B cell (primary cell): ENCODE data around the gene TTC28. TPM values are rescaled to one million over a fixed set of nuclear protein-coding genes. Genes with fewer than 3 reads are reported as not detected.

ENCODE experiments used
- ATAC-seq: fragments of 200-7000 bp; cut with Tn5 transposase; one replicate; pipeline ENCODE4 v1.10.0; 2021; ENCODE audit warnings: low read depth, mild to moderate bottlenecking, moderate number of reproducible peaks, moderate library complexity
- CTCF ChIA-PET: fragments of 350-600 bp; sonication (Branson Sonifier 250); formaldehyde crosslinking; loops from one replicate; lab custom pipeline; 2021; ENCODE audit warnings: antibody characterized with exemption, inconsistent platforms; lab: Charles Lee
- POLR2A ChIA-PET: fragments of 350-600 bp; sonication (Branson Sonifier 250); formaldehyde crosslinking; loops from one replicate; lab custom pipeline; 2021; ENCODE audit warnings: antibody characterized with exemption; lab: Charles Lee
- DNase-seq: peaks from one replicate; pipeline ENCODE4 v3.0.0; 2013
- H2AFZ ChIP-seq: 2 replicates; pipeline ENCODE4 v1.6.1; 2012; ENCODE audit warnings: mild to moderate bottlenecking, low read depth, low read length; ENCODE audit not compliant: insufficient read depth, poor library complexity, severe bottlenecking
- H3K27ac ChIP-seq, 2 donors: 1 replicate in 1 of 2; 2 replicates in 1 of 2; pipeline ENCODE4 v1.5.1; 2012 to 2013; ENCODE audit warnings: low read length in 2 of 2, mild to moderate bottlenecking in 2 of 2, moderate library complexity in 1 of 2
- H3K27me3 ChIP-seq, 4 experiments: fragments of 200-600 bp in 1 of 4; sonication (generic) in 1 of 4; replicated peaks in 1 of 4; 1 replicate in 2 of 4; 2 replicates in 2 of 4; pipeline versions ENCODE4 v1.6.1 to v1.7.0; 2013 to 2016; ENCODE audit warnings: low read length in 3 of 4, mild to moderate bottlenecking in 2 of 4, mixed read lengths in 1 of 4, moderate library complexity in 1 of 4; ENCODE audit not compliant: insufficient read depth in 4 of 4, control insufficient read depth in 3 of 4; ENCODE audit errors: control extremely low read depth in 1 of 4
- H3K36me3 ChIP-seq, 2 experiments: replicated peaks in 1 of 2; 1 replicate in 1 of 2; 2 replicates in 1 of 2; pipeline versions ENCODE4 v1.6.1 to v1.7.1; 2013; ENCODE audit warnings: low read length in 1 of 2; ENCODE audit not compliant: insufficient read depth in 2 of 2, control insufficient read depth in 1 of 2; ENCODE audit errors: control extremely low read depth in 1 of 2, extremely low read depth in 1 of 2
- H3K4me1 ChIP-seq, 2 donors: fragments of 200-600 bp in 1 of 2; sonication (generic) in 1 of 2; 1 replicate in 1 of 2; 2 replicates in 1 of 2; pipeline versions ENCODE4 v1.5.1 to v1.6.1; 2013 to 2017; ENCODE audit warnings: low read length in 2 of 2; ENCODE audit not compliant: control insufficient read depth in 2 of 2, insufficient read depth in 2 of 2
- H3K4me2 ChIP-seq: replicated peaks from 2 replicates; pipeline ENCODE3; 2012; ENCODE audit warnings: mild to moderate bottlenecking, low read depth, low read length; ENCODE audit not compliant: poor library complexity, severe bottlenecking
- H3K4me3 ChIP-seq, 5 experiments: fragments of 200-600 bp in 1 of 5; sonication (generic) in 1 of 5; 1 replicate in 3 of 5; 2 replicates in 2 of 5; pipeline versions ENCODE4 v1.5.1 to v1.7.0; 2011 to 2016; ENCODE audit warnings: low read length in 4 of 5, mild to moderate bottlenecking in 4 of 5, low read depth in 2 of 5, control low read depth in 1 of 5, moderate library complexity in 1 of 5; ENCODE audit not compliant: insufficient read depth in 1 of 5; ENCODE audit errors: control extremely low read depth in 1 of 5, extremely low read depth in 1 of 5
- H3K79me2 ChIP-seq: fragments of 200-600 bp; sonication (generic); one replicate; pipeline ENCODE4 v1.6.0; 2016; ENCODE audit warnings: low read length; ENCODE audit not compliant: control insufficient read depth, insufficient read depth
- H3K9ac ChIP-seq: fragments of 200-600 bp; sonication (generic); 2 replicates; pipeline ENCODE4 v1.6.1; 2017; ENCODE audit warnings: mild to moderate bottlenecking, low read length, moderate library complexity
- H3K9me3 ChIP-seq, 3 donors: one replicate each; pipeline versions ENCODE4 v1.6.1 to v1.7.1; 2013; ENCODE audit warnings: low read length in 2 of 3; ENCODE audit not compliant: control insufficient read depth in 2 of 3, insufficient read depth in 1 of 3; ENCODE audit errors: control extremely low read depth in 1 of 3
- H4K20me1 ChIP-seq: 2 replicates; pipeline ENCODE4 v1.6.0; 2012; ENCODE audit warnings: mild to moderate bottlenecking, low read length; ENCODE audit not compliant: insufficient read depth, control insufficient read depth, poor library complexity, severe bottlenecking
- H3K27ac Mint-ChIP-seq: one replicate; pipeline ENCODE4 v1.8.0; 2021; ENCODE audit warnings: mixed read lengths
- H3K27me3 Mint-ChIP-seq: one replicate; pipeline ENCODE4 v1.8.0; 2021; ENCODE audit warnings: mixed read lengths
- H3K4me1 Mint-ChIP-seq: one replicate; pipeline ENCODE4 v1.8.0; 2021; ENCODE audit warnings: mixed read lengths
- H3K4me3 Mint-ChIP-seq: one replicate; pipeline ENCODE4 v1.8.0; 2021; ENCODE audit warnings: mixed read lengths
- H3K9me3 Mint-ChIP-seq: one replicate; pipeline ENCODE4 v1.8.0; 2022; ENCODE audit warnings: mixed read lengths; ENCODE audit not compliant: insufficient read depth
- CTCF ChIP-seq: fragments of 200-600 bp; IDR thresholded peaks from one replicate; pipeline ENCODE4 v1.8.0; 2022; ENCODE audit warnings: antibody characterized with exemption, mild to moderate bottlenecking
- EZH2 ChIP-seq: IDR thresholded peaks from 2 replicates; pipeline ENCODE4 v1.6.1; 2012; ENCODE audit warnings: borderline replicate concordance, low read depth, mild to moderate bottlenecking, moderate library complexity, low read length; ENCODE audit not compliant: insufficient read depth, poor library complexity, severe bottlenecking
- intact Hi-C: fragments of 100-400 bp; cut with micrococcal nuclease; formaldehyde crosslinking; loops from one replicate; pipeline ENCODE4 v1.10.0; 2022
- polyA plus RNA-seq: library from polyadenylated mRNA; depleted of rRNA; stranded (reverse); fragments of >200 nt; gene quantifications from 2 replicates; pipeline ENCODE4 v1.2.3, GENCODE V29; 2012
- total RNA-seq, 2 donors: library from RNA; stranded (reverse); fragments of 120-200 nt in 1 of 2; gene quantifications; 1 replicate in 1 of 2; 2 replicates in 1 of 2; pipeline versions ENCODE4 v1.2.3 to v1.2.4, GENCODE V29; 2013 to 2022

The TTC28 gene
- total and polyA plus RNA-seq, 2 donors (not counting 1 experiment from before 2014, with no cell fraction given): 4.5 to 7.3 TPM

- Histone ChIP-seq H3K9me3 (no peaks in the 10 kb centered on the region), H3K4me2 (no peak overlapping the region), H3K79me2 (no peaks in the 10 kb centered on the region), H3K4me1 (no peaks in the 10 kb centered on the region), H3K4me3 (no peak overlapping the region), H3K36me3 (no peaks in the 10 kb centered on the region), H4K20me1 (no peaks in the 10 kb centered on the region), H2AFZ (no peak overlapping the region), H3K27ac (no peak overlapping the region), H3K27me3 (no peaks in the 10 kb centered on the region), H3K9ac (no peak overlapping the region)
- TF ChIP-seq EZH2 (no peak), CTCF (no peak)
- no peak overlapping the region for H3K27ac Mint-ChIP-seq
- H3K4me1 Mint-ChIP-seq: no peaks in the 10 kb centered on the region
- ChIA-PET CTCF (no interaction called here), POLR2A (no interaction called here)
- intact Hi-C loops: no loop called here
- ATAC-seq (no peak), DNase-seq (no peak)
- peaks cover 5% of the 10 kb centered on the region for H3K27me3 Mint-ChIP-seq
- H3K9me3 Mint-ChIP-seq: no peaks in the 10 kb centered on the region
- no peak overlapping the region for H3K4me3 Mint-ChIP-seq
Observed at GRCh38 chr22:28379075-28379779, 300.4 kb downstream of the TTC28 start.

GRCh38 chr22:28375761-28376534, 303.7 kb downstream of the TTC28 start:
- Histone ChIP-seq H3K27ac (no peak overlapping the region), H3K27me3 (no peaks in the 10 kb centered on the region), H3K4me3 (no peak overlapping the region), H3K4me2 (no peak overlapping the region), H2AFZ (no peak overlapping the region), H4K20me1 (no peaks in the 10 kb centered on the region), H3K4me1 (no peaks in the 10 kb centered on the region), H3K79me2 (no peaks in the 10 kb centered on the region), H3K9ac (no peak overlapping the region), H3K9me3 (no peaks in the 10 kb centered on the region), H3K36me3 (no peaks in the 10 kb centered on the region)
- H3K4me3 Mint-ChIP-seq: no peak overlapping the region
- ATAC-seq: no peak
- no peak for TF ChIP-seq CTCF
- no peak for TF ChIP-seq EZH2
- POLR2A ChIA-PET: no interaction called here
- intact Hi-C loops: no loop called here
- H3K9me3 Mint-ChIP-seq: no peaks in the 10 kb centered on the region
- CTCF ChIA-PET: no interaction called here
- peaks cover 5% of the 10 kb centered on the region for H3K27me3 Mint-ChIP-seq
- H3K4me1 Mint-ChIP-seq: no peaks in the 10 kb centered on the region
- DNase-seq: no peak
- H3K27ac Mint-ChIP-seq: no peak overlapping the region
